HCT116 (cell line): ENCODE results near the gene PDC. TPM values are rescaled to one million over a fixed set of nuclear protein-coding genes. Genes with fewer than 3 reads are reported as not detected.

Source experiments
- ATAC-seq: fragments of 200-7000 bp; cut with Tn5 transposase; 2 replicates; pipeline ENCODE4 v1.9.1; 2020; ENCODE audit warnings: mild to moderate bottlenecking, moderate library complexity
- BruUV-seq: library from RNA; stranded (reverse); fragments of 400-500 nt; replicated peaks from 2 replicates; lab custom pipeline; 2021; lab: Mats Ljungman, UMichigan
- CTCF ChIA-PET: fragments of 300-600 bp; sonication (Branson Sonifier 250); formaldehyde crosslinking; loops from one replicate; lab custom pipeline; 2021; ENCODE audit warnings: antibody characterized with exemption; lab: Charles Lee
- POLR2A ChIA-PET: fragments of 300-600, 350-600 bp; sonication (Branson Sonifier 250); formaldehyde crosslinking; loops from one replicate; lab custom pipeline; 2021; ENCODE audit warnings: antibody characterized with exemption; lab: Charles Lee
- RAD21 ChIA-PET, 2 experiments: fragments of 300-600 bp; sonication (Branson Sonifier 250); formaldehyde crosslinking; loops; one replicate each; lab custom pipeline; 2023; ENCODE audit warnings: low total read pairs in 2 of 2; ENCODE audit not compliant: uncharacterized antibody in 2 of 2, unreplicated experiment in 2 of 2, low non-redundant PET in 1 of 2; lab: Charles Lee
- DNase-seq: peaks from one replicate; pipeline ENCODE4 v3.0.0-alpha.2; 2010; ENCODE audit warnings: low read depth, low spot score
- H2AFZ ChIP-seq: fragments of 200-600 bp; shearing (Covaris generic), sonication (generic); 2 replicates; pipeline ENCODE4 v1.6.1; 2017; ENCODE audit warnings: low read depth, mixed run types, mixed read lengths, antibody characterized with exemption, low read length; ENCODE audit not compliant: poor library complexity, severe bottlenecking
- H3K27ac ChIP-seq: 2 replicates; pipeline ENCODE4 v1.5.1; 2012; ENCODE audit warnings: low read depth, low read length
- H3K27me3 ChIP-seq: fragments of 200-600 bp; sonication (generic); 2 replicates; pipeline ENCODE4 v1.6.1; 2016; ENCODE audit warnings: mixed run types, low read length, mixed read lengths; ENCODE audit not compliant: insufficient read depth
- H3K36me3 ChIP-seq, 2 experiments: fragments of 200-500 bp in 1 of 2; fragments of 200-600 bp in 1 of 2; sonication (Bioruptor generic) in 1 of 2; sonication (generic) in 1 of 2; 2 replicates each; pipeline versions ENCODE4 v1.5.1 to v1.6.1; 2014 to 2016; ENCODE audit warnings: low read length in 2 of 2, inconsistent platforms in 1 of 2, mixed read lengths in 1 of 2, mixed run types in 1 of 2; ENCODE audit not compliant: insufficient read depth in 2 of 2, control insufficient read depth in 1 of 2
- H3K4me1 ChIP-seq, 2 experiments: fragments of 200-600 bp in 1 of 2; sonication (generic) in 1 of 2; 2 replicates each; pipeline versions ENCODE4 v1.5.1 to v1.6.1; 2012 to 2017; ENCODE audit warnings: low read length in 2 of 2, inconsistent platforms in 1 of 2, mild to moderate bottlenecking in 1 of 2, mixed read lengths in 1 of 2, mixed run types in 1 of 2, moderate library complexity in 1 of 2; ENCODE audit not compliant: insufficient read depth in 2 of 2, control insufficient read depth in 1 of 2
- H3K4me2 ChIP-seq: fragments of 200-600 bp; sonication (generic); 2 replicates; pipeline ENCODE4 v1.6.1; 2017; ENCODE audit warnings: mixed run types, low read length, mixed read lengths
- H3K4me3 ChIP-seq, 2 experiments: fragments of 200-600 bp in 1 of 2; sonication (generic) in 1 of 2; replicated peaks in 1 of 2; 2 replicates each; pipeline ENCODE4 v1.5.1; 2011 to 2016; ENCODE audit warnings: low read length in 2 of 2, control low read depth in 1 of 2, low read depth in 1 of 2, mild to moderate bottlenecking in 1 of 2, mixed read lengths in 1 of 2, mixed run types in 1 of 2
- H3K79me2 ChIP-seq: fragments of 200-600 bp; sonication (generic); 2 replicates; pipeline ENCODE4 v1.6.1; 2017; ENCODE audit warnings: mild to moderate bottlenecking, mixed run types, low read length, moderate library complexity, mixed read lengths; ENCODE audit not compliant: insufficient read depth
- H3K9ac ChIP-seq: fragments of 200-600 bp; sonication (generic); 2 replicates; pipeline ENCODE4 v1.6.1; 2016; ENCODE audit warnings: low read length, mixed read lengths
- H3K9me2 ChIP-seq: fragments of 200-600 bp; sonication (generic), shearing (Covaris generic); 2 replicates; pipeline ENCODE4 v1.6.1; 2017; ENCODE audit warnings: mixed run types, mild to moderate bottlenecking, moderate library complexity; ENCODE audit not compliant: insufficient read depth
- H3K9me3 ChIP-seq, 2 experiments: fragments of 200-500 bp in 1 of 2; fragments of 200-600 bp in 1 of 2; sonication (Bioruptor generic) in 1 of 2; sonication (generic) in 1 of 2; 2 replicates each; pipeline ENCODE4 v1.6.1; 2014 to 2017; ENCODE audit warnings: low read length in 2 of 2, mixed read lengths in 2 of 2, inconsistent platforms in 1 of 2, low read depth in 1 of 2, mild to moderate bottlenecking in 1 of 2, mixed run types in 1 of 2, moderate library complexity in 1 of 2; ENCODE audit not compliant: control insufficient read depth in 1 of 2, insufficient read depth in 1 of 2
- H4K20me1 ChIP-seq: fragments of 200-600 bp; sonication (generic), shearing (Covaris generic); 2 replicates; pipeline ENCODE4 v1.6.1; 2017; ENCODE audit warnings: mixed run types, mild to moderate bottlenecking, moderate library complexity; ENCODE audit not compliant: insufficient read depth
- ATF3 ChIP-seq: IDR thresholded peaks from 2 replicates; pipeline ENCODE4 v1.6.1; 2012
- CBX3 ChIP-seq: IDR thresholded peaks from 2 replicates; pipeline ENCODE4 v1.6.1; 2012; ENCODE audit warnings: low read depth
- CEBPB ChIP-seq: IDR thresholded peaks from 2 replicates; pipeline ENCODE4 v1.6.1; 2012; ENCODE audit warnings: low read depth
- CTCF ChIP-seq, 3 experiments: fragments of 200-600 bp in 1 of 3; sonication (generic) in 1 of 3; IDR thresholded peaks in 2 of 3; conservative IDR thresholded peaks in 1 of 3; 2 replicates each; pipeline ENCODE4 v1.5.1; 2012 to 2017; ENCODE audit warnings: low read depth in 2 of 3, low read length in 2 of 3, antibody characterized with exemption in 1 of 3, borderline replicate concordance in 1 of 3, control low read depth in 1 of 3, mild to moderate bottlenecking in 1 of 3, mixed read lengths in 1 of 3, mixed run types in 1 of 3, moderate library complexity in 1 of 3; ENCODE audit not compliant: insufficient read depth in 1 of 3
- EGR1 ChIP-seq: IDR thresholded peaks from 2 replicates; pipeline ENCODE4 v1.6.1; 2012; ENCODE audit warnings: low read depth
- ELF1 ChIP-seq: IDR thresholded peaks from 2 replicates; pipeline ENCODE4 v1.6.1; 2012; ENCODE audit warnings: low read depth, borderline replicate concordance
- EZH2 ChIP-seq: fragments of 200-600 bp; sonication (generic); IDR thresholded peaks from 2 replicates; pipeline ENCODE4 v1.6.1; 2017; ENCODE audit warnings: antibody characterized with exemption, mixed run types
- FOSL1 ChIP-seq: IDR thresholded peaks from 2 replicates; pipeline ENCODE4 v1.6.1; 2012; ENCODE audit warnings: low read depth
- MAX ChIP-seq: IDR thresholded peaks from 2 replicates; pipeline ENCODE4 v1.6.1; 2012
- POLR2AphosphoS5 ChIP-seq: IDR thresholded peaks from 2 replicates; pipeline ENCODE4 v1.6.1; 2011; ENCODE audit warnings: mild to moderate bottlenecking, low read depth, low read length, moderate library complexity
- REST ChIP-seq: IDR thresholded peaks from 2 replicates; pipeline ENCODE4 v1.6.1; 2012; ENCODE audit warnings: low read depth
- TCF7L2 ChIP-seq: IDR thresholded peaks from 2 replicates; pipeline ENCODE4 v1.7.0; 2011; ENCODE audit warnings: borderline replicate concordance, inconsistent platforms; ENCODE audit not compliant: insufficient read depth, insufficient read length; ENCODE audit errors: extremely low read depth
- ZFX ChIP-seq: fragments of 450-650 bp; IDR thresholded peaks from 2 replicates; pipeline ENCODE4 v1.6.1; 2017
- ZNF274 ChIP-seq: fragments of 200-500 bp; sonication (Bioruptor generic); IDR thresholded peaks from 2 replicates; pipeline ENCODE4 v1.6.1; 2014; ENCODE audit warnings: mild to moderate bottlenecking, low read depth, low read length, inconsistent platforms
- intact Hi-C: fragments of 100-400 bp; cut with micrococcal nuclease; formaldehyde crosslinking; loops from 2 replicates; pipeline ENCODE4 v1.10.0; 2022
- total RNA-seq: library from RNA; stranded (reverse); gene quantifications from one replicate; pipeline ENCODE4 v1.2.1, GENCODE V29; 2021; ENCODE audit not compliant: unreplicated experiment
- TF ChIP-seq, protein P1 (sequence below): IDR thresholded peaks from 2 replicates; pipeline ENCODE4 v1.6.1; 2011; ENCODE audit warnings: mild to moderate bottlenecking, low read length, moderate library complexity; ENCODE audit not compliant: insufficient replicate concordance; ENCODE audit errors: extremely low read depth

PDC gene
- total RNA-seq, 1 experiment from 2014 or later = not detected

- Histone ChIP-seq H3K9me2 (no peaks in the 10 kb centered on the region), H3K36me3 (no peaks in the 10 kb centered on the region), H3K27ac (no peak overlapping the region), H3K79me2 (no peaks in the 10 kb centered on the region), H3K9me3 (no peaks in the 10 kb centered on the region), H2AFZ (no peak overlapping the region), H4K20me1 (no peaks in the 10 kb centered on the region), H3K4me3 (no peak overlapping the region), H3K27me3 (no peaks in the 10 kb centered on the region), H3K9ac (no peak overlapping the region)
- ChIA-PET RAD21 (no interaction called here), POLR2A (no interaction called here)
- intact Hi-C loops = no loop called here
- no TSS peak for BruUV-seq
- DNase-seq (no peak), ATAC-seq (no peak)
- TF ChIP-seq CEBPB (no peak), ELF1 (no peak), EZH2 (no peak), REST (no peak), ATF3 (no peak), POLR2AphosphoS5 (no peak), ZNF274 (no peak), CBX3 (no peak), TCF7L2 (no peak), MAX (no peak), EGR1 (no peak), ZFX (no peak), FOSL1 (no peak), CTCF (IDR thresholded peaks at IDR 0.05 in 2 of 3, conservative IDR thresholded peaks at IDR 0.05 in 1 of 3; ENCODE audit: borderline replicate concordance in 1 of 3, insufficient read depth in 1 of 3, low read depth in 2 of 3, low read length in 2 of 3) (no peak)
- TF ChIP-seq, protein P1, sequence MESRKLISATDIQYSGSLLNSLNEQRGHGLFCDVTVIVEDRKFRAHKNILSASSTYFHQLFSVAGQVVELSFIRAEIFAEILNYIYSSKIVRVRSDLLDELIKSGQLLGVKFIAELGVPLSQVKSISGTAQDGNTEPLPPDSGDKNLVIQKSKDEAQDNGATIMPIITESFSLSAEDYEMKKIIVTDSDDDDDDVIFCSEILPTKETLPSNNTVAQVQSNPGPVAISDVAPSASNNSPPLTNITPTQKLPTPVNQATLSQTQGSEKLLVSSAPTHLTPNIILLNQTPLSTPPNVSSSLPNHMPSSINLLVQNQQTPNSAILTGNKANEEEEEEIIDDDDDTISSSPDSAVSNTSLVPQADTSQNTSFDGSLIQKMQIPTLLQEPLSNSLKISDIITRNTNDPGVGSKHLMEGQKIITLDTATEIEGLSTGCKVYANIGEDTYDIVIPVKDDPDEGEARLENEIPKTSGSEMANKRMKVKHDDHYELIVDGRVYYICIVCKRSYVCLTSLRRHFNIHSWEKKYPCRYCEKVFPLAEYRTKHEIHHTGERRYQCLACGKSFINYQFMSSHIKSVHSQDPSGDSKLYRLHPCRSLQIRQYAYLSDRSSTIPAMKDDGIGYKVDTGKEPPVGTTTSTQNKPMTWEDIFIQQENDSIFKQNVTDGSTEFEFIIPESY = no peak
- TF ChIP-seq, all 23 proteins: peak for 0
- CTCF ChIA-PET = no interaction called here
- H3K4me2 ChIP-seq = no peak overlapping the region
- H3K4me1 ChIP-seq = no peaks in the 10 kb centered on the region
These were observed 36.4 kb downstream of the PDC start for GRCh38 chr1:186424539-186424938.
